Measurements from ENCODE around the gene SLC37A2.

Gene SLC37A2

DNA sequence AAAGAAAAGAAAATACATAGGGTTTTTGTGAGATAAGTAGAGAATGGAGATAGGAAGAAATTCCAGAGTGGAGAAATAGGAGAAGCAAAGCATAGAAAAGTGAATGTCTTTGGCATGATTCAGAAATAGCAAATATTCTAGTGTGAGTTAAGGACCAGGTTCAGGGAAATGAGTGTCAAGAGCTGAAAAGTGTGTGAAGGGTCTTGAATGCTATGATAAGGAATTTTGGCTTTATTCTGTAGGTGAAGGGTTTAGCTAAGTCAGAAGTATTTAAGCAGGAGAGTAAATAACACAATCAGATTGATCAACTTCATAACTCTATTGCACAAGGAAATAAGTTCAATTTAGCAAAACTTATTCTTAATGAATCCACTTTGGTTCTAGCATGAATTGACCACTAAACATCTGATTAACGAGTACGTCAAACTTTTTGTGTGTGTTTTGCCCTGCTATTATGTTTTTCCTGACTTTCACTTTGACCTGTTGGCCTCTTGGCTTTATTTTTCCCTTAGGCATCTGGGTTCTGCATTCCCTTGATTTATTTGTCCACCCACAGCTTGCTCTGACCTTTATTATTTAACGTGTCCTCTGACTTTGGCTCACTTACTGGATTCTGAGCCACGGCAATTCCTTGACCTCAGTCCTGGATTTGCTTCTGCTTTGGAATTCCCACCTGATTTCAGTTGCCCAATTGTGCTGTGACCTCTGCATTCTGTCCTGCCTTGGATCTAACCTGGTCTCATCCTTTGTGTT is 60.3 kb downstream of the SLC37A2 start:
- Histone ChIP-seq H3K27me3 (ENCODE audit: control insufficient read depth in 1 of 2, insufficient read depth in 2 of 2, low read length in 2 of 2) (no peaks in the 10 kb centered on the region), H3K9ac (ENCODE audit: low read length) (no peak overlapping the region), H3K36me3 (ENCODE audit: insufficient read depth, low read length) (no peaks in the 10 kb centered on the region), H3K4me1 (ENCODE audit: insufficient read depth, low read length) (no peaks in the 10 kb centered on the region), H3K27ac (ENCODE audit: low read depth, low read length) (no peak overlapping the region), H3K9me3 (ENCODE audit: low read length) (no peaks in the 10 kb centered on the region), H3K4me3 (ENCODE audit: low read depth in 1 of 2, low read length in 2 of 2) (peak overlapping the region in 1 of 2 donors; percentile 5)

- peak overlapping the region in 1 of 2 donors; percentile 5 for H3K4me3 ChIP-seq (ENCODE audit: low read depth in 1 of 2, low read length in 2 of 2)
- H3K9me3 ChIP-seq (ENCODE audit: low read length), result no peaks in the 10 kb centered on the region
- no peaks in the 10 kb centered on the region for H3K27me3 ChIP-seq (ENCODE audit: control insufficient read depth in 1 of 2, insufficient read depth in 2 of 2, low read length in 2 of 2)
- no peak overlapping the region for H3K9ac ChIP-seq (ENCODE audit: low read length)
- no peaks in the 10 kb centered on the region for H3K4me1 ChIP-seq (ENCODE audit: insufficient read depth, low read length)
- no peak overlapping the region for H3K27ac ChIP-seq (ENCODE audit: low read depth, low read length)
- no peaks in the 10 kb centered on the region for H3K36me3 ChIP-seq (ENCODE audit: insufficient read depth, low read length)
Measured at GRCh38 chr11:125123947-125124617, 61.0 kb downstream of the SLC37A2 start.

DNA sequence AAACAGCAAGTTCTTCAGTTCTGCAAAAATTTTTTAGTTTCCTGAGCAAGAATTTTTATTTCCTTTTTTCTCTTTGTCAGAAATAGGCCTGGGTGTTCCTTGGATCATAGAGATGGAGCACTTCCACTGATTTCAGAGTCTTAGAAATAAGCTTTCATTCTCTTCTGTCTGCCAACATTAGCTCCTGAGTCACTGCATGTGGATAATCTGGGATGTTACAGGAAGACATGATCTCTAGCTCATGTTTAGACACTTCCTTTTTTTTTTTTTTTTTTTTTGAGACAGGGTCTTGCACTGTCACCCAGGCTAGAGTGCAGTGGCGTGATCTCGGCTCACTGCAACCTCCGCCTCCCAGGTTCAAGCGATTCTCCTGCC is 61.5 kb downstream of the SLC37A2 start:
- H3K4me3 ChIP-seq (ENCODE audit: low read depth in 1 of 2, low read length in 2 of 2), result no peak overlapping the region
- H3K9me3 ChIP-seq (ENCODE audit: low read length), result no peaks in the 10 kb centered on the region
- no peaks in the 10 kb centered on the region for H3K36me3 ChIP-seq (ENCODE audit: insufficient read depth, low read length)
- no peak overlapping the region for H3K27ac ChIP-seq (ENCODE audit: low read depth, low read length)
- no peaks in the 10 kb centered on the region for H3K27me3 ChIP-seq (ENCODE audit: control insufficient read depth in 1 of 2, insufficient read depth in 2 of 2, low read length in 2 of 2)
- H3K9ac ChIP-seq (ENCODE audit: low read length), result no peak overlapping the region
- H3K4me1 ChIP-seq (ENCODE audit: insufficient read depth, low read length), result no peaks in the 10 kb centered on the region

DNA sequence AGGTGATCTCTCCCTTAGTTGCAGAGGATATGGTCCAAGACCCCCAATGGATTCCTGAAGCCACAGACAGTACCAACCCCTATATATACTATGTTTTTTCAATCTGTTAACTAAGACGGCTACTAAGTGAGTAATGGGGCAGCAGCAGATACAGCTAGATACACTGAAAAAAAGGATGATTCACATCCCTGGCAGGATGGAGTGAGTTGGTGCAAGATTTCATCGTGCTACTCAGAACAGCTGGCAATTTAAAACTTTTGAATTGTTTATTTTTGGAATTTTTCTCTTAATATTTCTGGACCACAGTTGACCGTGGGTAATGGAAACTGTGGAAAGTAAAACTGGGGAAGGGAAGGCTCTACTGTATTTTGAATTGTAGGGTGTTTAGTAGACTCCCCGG is 65.3 kb downstream of the SLC37A2 start:
- no peaks in the 10 kb centered on the region for H3K9me3 ChIP-seq (ENCODE audit: low read length)
- H3K4me3 ChIP-seq (ENCODE audit: low read depth in 1 of 2, low read length in 2 of 2), result no peak overlapping the region
- no peaks in the 10 kb centered on the region for H3K4me1 ChIP-seq (ENCODE audit: insufficient read depth, low read length)

GRCh38 chr11:125129316-125129993 is 66.3 kb downstream of the SLC37A2 start:
- Histone ChIP-seq H3K27ac (ENCODE audit: low read depth, low read length) (no peak overlapping the region), H3K4me3 (ENCODE audit: low read depth in 1 of 2, low read length in 2 of 2) (no peak overlapping the region), H3K4me1 (ENCODE audit: insufficient read depth, low read length) (no peaks in the 10 kb centered on the region), H3K9ac (ENCODE audit: low read length) (no peak overlapping the region), H3K9me3 (ENCODE audit: low read length) (no peaks in the 10 kb centered on the region), H3K36me3 (ENCODE audit: insufficient read depth, low read length) (no peaks in the 10 kb centered on the region), H3K27me3 (ENCODE audit: control insufficient read depth in 1 of 2, insufficient read depth in 2 of 2, low read length in 2 of 2) (no peaks in the 10 kb centered on the region)

More for the DNA sequence above, 65.3 kb downstream of the SLC37A2 start:
- Histone ChIP-seq H3K27me3 (ENCODE audit: control insufficient read depth in 1 of 2, insufficient read depth in 2 of 2, low read length in 2 of 2) (no peaks in the 10 kb centered on the region), H3K36me3 (ENCODE audit: insufficient read depth, low read length) (no peaks in the 10 kb centered on the region), H3K27ac (ENCODE audit: low read depth, low read length) (no peak overlapping the region), H3K9ac (ENCODE audit: low read length) (no peak overlapping the region)

DNA sequence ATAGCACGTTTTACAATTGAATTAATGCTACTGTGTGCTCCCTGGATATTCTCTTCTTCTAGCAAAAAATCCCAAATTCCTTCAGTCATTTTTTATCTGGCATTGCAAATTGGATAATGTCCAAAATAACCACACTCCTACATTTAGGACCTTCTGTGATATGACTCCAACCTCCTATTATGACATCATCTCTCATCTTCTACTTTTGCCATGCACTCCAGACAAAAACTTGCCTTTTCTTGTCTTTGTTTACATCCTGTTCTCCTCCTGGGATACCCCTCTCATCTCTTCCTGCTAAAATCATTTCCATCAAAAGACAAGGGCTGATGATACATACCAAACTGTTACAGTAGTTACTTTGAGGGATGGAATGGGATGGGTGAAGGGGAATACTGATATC is 69.0 kb downstream of the SLC37A2 start:
- H3K9ac ChIP-seq (ENCODE audit: low read length), result no peak overlapping the region
- H3K4me3 ChIP-seq (ENCODE audit: low read depth in 1 of 2, low read length in 2 of 2), result no peak overlapping the region
- no peaks in the 10 kb centered on the region for H3K27me3 ChIP-seq (ENCODE audit: control insufficient read depth in 1 of 2, insufficient read depth in 2 of 2, low read length in 2 of 2)
- no peaks in the 10 kb centered on the region for H3K36me3 ChIP-seq (ENCODE audit: insufficient read depth, low read length)
- no peaks in the 10 kb centered on the region for H3K9me3 ChIP-seq (ENCODE audit: low read length)
- no peaks in the 10 kb centered on the region for H3K4me1 ChIP-seq (ENCODE audit: insufficient read depth, low read length)
- H3K27ac ChIP-seq (ENCODE audit: low read depth, low read length), result no peak overlapping the region

GRCh38 chr11:125132596-125132995 is 69.5 kb downstream of the SLC37A2 start:
- no peaks in the 10 kb centered on the region for H3K27me3 ChIP-seq (ENCODE audit: control insufficient read depth in 1 of 2, insufficient read depth in 2 of 2, low read length in 2 of 2)
- no peak overlapping the region for H3K4me3 ChIP-seq (ENCODE audit: low read depth in 1 of 2, low read length in 2 of 2)
- H3K9me3 ChIP-seq (ENCODE audit: low read length), result no peaks in the 10 kb centered on the region
- H3K9ac ChIP-seq (ENCODE audit: low read length), result no peak overlapping the region
- no peaks in the 10 kb centered on the region for H3K36me3 ChIP-seq (ENCODE audit: insufficient read depth, low read length)
- no peak overlapping the region for H3K27ac ChIP-seq (ENCODE audit: low read depth, low read length)
- H3K4me1 ChIP-seq (ENCODE audit: insufficient read depth, low read length), result no peaks in the 10 kb centered on the region

DNA sequence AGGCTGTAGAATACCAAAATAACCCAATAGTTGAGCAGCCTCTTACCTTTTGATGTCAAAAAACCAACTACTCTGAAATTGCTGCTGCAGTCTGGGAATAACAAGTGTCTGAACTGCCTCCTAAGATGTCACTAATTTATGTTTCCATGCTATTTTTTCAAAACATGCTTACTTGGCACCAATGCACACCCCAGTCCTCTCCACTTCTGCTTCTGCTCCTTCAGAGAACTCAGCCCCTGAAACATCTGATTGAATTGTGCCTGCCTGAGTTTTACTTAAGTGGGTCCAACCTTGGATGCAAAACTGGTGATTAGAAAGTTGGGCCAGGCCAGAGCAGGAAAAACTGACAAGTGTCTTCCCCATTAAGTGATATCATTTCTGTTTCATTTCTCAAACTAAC is 72.9 kb downstream of the SLC37A2 start:
- no peak overlapping the region for H3K9ac ChIP-seq (ENCODE audit: low read length)
- H3K27ac ChIP-seq (ENCODE audit: low read depth, low read length), result no peak overlapping the region
- no peaks in the 10 kb centered on the region for H3K36me3 ChIP-seq (ENCODE audit: insufficient read depth, low read length)
- no peaks in the 10 kb centered on the region for H3K4me1 ChIP-seq (ENCODE audit: insufficient read depth, low read length)
- no peak overlapping the region for H3K4me3 ChIP-seq (ENCODE audit: low read depth in 1 of 2, low read length in 2 of 2)
- no peaks in the 10 kb centered on the region for H3K9me3 ChIP-seq (ENCODE audit: low read length)
- H3K27me3 ChIP-seq (ENCODE audit: control insufficient read depth in 1 of 2, insufficient read depth in 2 of 2, low read length in 2 of 2), result peaks cover 5 to 6% of the 10 kb centered on the region in 2 donors

GRCh38 chr11:125138966-125139365 is 75.9 kb downstream of the SLC37A2 start:
- H3K27ac ChIP-seq (ENCODE audit: low read depth, low read length), result no peak overlapping the region
- H3K4me1 ChIP-seq (ENCODE audit: insufficient read depth, low read length), result peaks cover 6% of the 10 kb centered on the region
- H3K4me3 ChIP-seq (ENCODE audit: low read depth in 1 of 2, low read length in 2 of 2), result no peak overlapping the region
- H3K9ac ChIP-seq (ENCODE audit: low read length), result no peak overlapping the region
- H3K36me3 ChIP-seq (ENCODE audit: insufficient read depth, low read length), result no peaks in the 10 kb centered on the region
- peaks cover 5 to 14% of the 10 kb centered on the region in 2 donors for H3K27me3 ChIP-seq (ENCODE audit: control insufficient read depth in 1 of 2, insufficient read depth in 2 of 2, low read length in 2 of 2)
- no peaks in the 10 kb centered on the region for H3K9me3 ChIP-seq (ENCODE audit: low read length)

DNA sequence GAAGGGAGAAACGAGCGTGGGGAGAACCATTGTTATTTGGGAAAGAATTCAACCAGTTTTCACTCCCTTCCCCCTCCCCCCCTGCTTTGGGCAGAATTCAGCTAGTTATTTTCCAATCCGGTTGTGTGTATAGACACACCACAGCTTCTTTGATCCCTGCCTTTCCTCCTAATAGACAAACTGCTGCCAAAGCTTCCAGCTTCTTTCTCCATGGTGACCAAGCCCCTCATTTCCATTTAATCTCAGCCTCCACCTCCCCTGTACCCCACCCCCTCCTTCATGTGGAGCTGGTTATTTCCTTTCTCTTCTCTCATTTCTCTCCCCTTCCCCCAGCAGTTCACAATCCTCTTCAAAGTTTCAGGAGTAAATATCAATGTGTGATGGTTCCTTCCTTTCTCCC is 76.7 kb downstream of the SLC37A2 start:
- Histone ChIP-seq H3K4me1 (ENCODE audit: insufficient read depth, low read length) (peaks cover 6% of the 10 kb centered on the region), H3K9me3 (ENCODE audit: low read length) (no peaks in the 10 kb centered on the region), H3K27ac (ENCODE audit: low read depth, low read length) (no peak overlapping the region), H3K4me3 (ENCODE audit: low read depth in 1 of 2, low read length in 2 of 2) (no peak overlapping the region), H3K27me3 (ENCODE audit: control insufficient read depth in 1 of 2, insufficient read depth in 2 of 2, low read length in 2 of 2) (peaks cover 5 to 14% of the 10 kb centered on the region in 2 donors), H3K36me3 (ENCODE audit: insufficient read depth, low read length) (no peaks in the 10 kb centered on the region), H3K9ac (ENCODE audit: low read length) (no peak overlapping the region)
